SU-DHL-6 (cell line): Measurements from ENCODE around the gene KRIT1.

Experiments
- H2AFZ ChIP-seq: fragments of 200-600 bp; sonication (generic); 2 replicates; pipeline ENCODE4 v1.6.1; 2014; ENCODE audit warnings: low read depth, mild to moderate bottlenecking, moderate library complexity, mixed read lengths, antibody characterized with exemption, low read length; ENCODE audit not compliant: severe bottlenecking
- H3F3A ChIP-seq: fragments of 200-600 bp; shearing (Covaris generic); 2 replicates; pipeline ENCODE4 v1.6.0; 2016; ENCODE audit warnings: antibody characterized with exemption, mild to moderate bottlenecking; ENCODE audit not compliant: insufficient read depth
- H3K27ac ChIP-seq: fragments of 200-600 bp; sonication (generic); 2 replicates; pipeline ENCODE4 v1.5.1; 2016; ENCODE audit warnings: low read depth, mild to moderate bottlenecking, low read length, moderate library complexity, mixed read lengths
- H3K27me3 ChIP-seq: fragments of 200-600 bp; sonication (generic), shearing (Covaris generic); 2 replicates; pipeline ENCODE4 v1.6.0; 2014; ENCODE audit warnings: mild to moderate bottlenecking, low read length
- H3K36me3 ChIP-seq: fragments of 200-600 bp; sonication (generic); 2 replicates; pipeline ENCODE4 v1.6.1; 2014; ENCODE audit warnings: mild to moderate bottlenecking, low read length, mixed read lengths
- H3K4me2 ChIP-seq: fragments of 300-600, 200-600 bp; shearing (Covaris generic), sonication (generic); 2 replicates; pipeline ENCODE4 v1.6.0; 2014; ENCODE audit warnings: low read length, low read depth, mild to moderate bottlenecking; ENCODE audit not compliant: poor library complexity, severe bottlenecking
- H3K4me3 ChIP-seq: fragments of 200-600 bp; sonication (generic); 2 replicates; pipeline ENCODE4 v1.5.1; 2014; ENCODE audit warnings: antibody characterized with exemption, low read length, mild to moderate bottlenecking, mixed read lengths; ENCODE audit not compliant: insufficient read depth, poor library complexity, severe bottlenecking
- H3K79me2 ChIP-seq: fragments of 200-600 bp; sonication (generic); 2 replicates; pipeline ENCODE4 v1.6.1; 2014; ENCODE audit warnings: mild to moderate bottlenecking, low read length, moderate library complexity; ENCODE audit not compliant: insufficient read depth
- H3K9ac ChIP-seq: fragments of 200-600 bp; sonication (generic); 2 replicates; pipeline ENCODE4 v1.7.0; 2014; ENCODE audit warnings: mild to moderate bottlenecking, low read length
- H3K9me2 ChIP-seq: fragments of 200-600 bp; sonication (generic); replicated peaks from 2 replicates; pipeline ENCODE4 v1.6.1; 2014; ENCODE audit warnings: low read length; ENCODE audit not compliant: insufficient read depth
- H3K9me3 ChIP-seq: fragments of 200-600 bp; sonication (generic); 2 replicates; pipeline ENCODE4 v1.6.1; 2014; ENCODE audit warnings: low read length, mixed read lengths; ENCODE audit not compliant: insufficient read depth
- H4K20me1 ChIP-seq: fragments of 200-600 bp; sonication (generic); 2 replicates; pipeline ENCODE4 v1.6.1; 2014; ENCODE audit warnings: low read depth, mild to moderate bottlenecking, antibody characterized with exemption, low read length, moderate library complexity, mixed read lengths
- CTCF ChIP-seq: fragments of 200-600 bp; sonication (generic); IDR thresholded peaks from one replicate; pipeline ENCODE4 v1.5.1; 2017; ENCODE audit warnings: antibody characterized with exemption, mild to moderate bottlenecking, low read length, moderate library complexity; ENCODE audit not compliant: insufficient read depth, poor library complexity, severe bottlenecking
- EZH2phosphoT487 ChIP-seq: fragments of 200-600 bp; sonication (generic), shearing (Covaris generic); conservative IDR thresholded peaks from 2 replicates; pipeline ENCODE4 v1.6.1; 2018; ENCODE audit warnings: mild to moderate bottlenecking, antibody characterized with exemption, low read length, moderate library complexity, mixed read lengths

KRIT1 gene

GRCh38 chr7:92266415-92267241 is 20.9 kb upstream of the KRIT1 start:
- H3K27ac ChIP-seq = no peak overlapping the region
- H3K9me3 ChIP-seq = no peaks in the 10 kb centered on the region
- peaks cover 95% of the 10 kb centered on the region for H3K79me2 ChIP-seq
- no peaks in the 10 kb centered on the region; the same call in 1 of the 2 replicates for H4K20me1 ChIP-seq
- peaks cover 11% of the 10 kb centered on the region; the same call in 1 of the 2 replicates for H3K36me3 ChIP-seq
- H2AFZ ChIP-seq = no peak overlapping the region
- no peak overlapping the region for H3K4me2 ChIP-seq
- no peak overlapping the region for H3K9ac ChIP-seq
- no peak overlapping the region for H3K4me3 ChIP-seq
- no peaks in the 10 kb centered on the region for H3F3A ChIP-seq
- no peaks in the 10 kb centered on the region for H3K27me3 ChIP-seq
- no peaks in the 10 kb centered on the region for H3K9me2 ChIP-seq
- TF ChIP-seq EZH2phosphoT487 (no peak), CTCF (no peak)

- H3K79me2 ChIP-seq = peaks cover 91% of the 10 kb centered on the region
- TF ChIP-seq EZH2phosphoT487 = no peak
- no peak for TF ChIP-seq CTCF
These were observed 14.6 kb upstream of the KRIT1 start for GRCh38 chr7:92260248-92260781.

GRCh38 chr7:92259610-92260247 is 14.0 kb upstream of the KRIT1 start:
- Histone ChIP-seq H3K9me2 (no peaks in the 10 kb centered on the region), H3K27ac (no peak overlapping the region), H3K36me3 (peaks cover 16% of the 10 kb centered on the region; the same call in 1 of the 2 replicates), H3K4me3 (no peak overlapping the region), H3K4me2 (no peak overlapping the region), H3K9ac (no peak overlapping the region), H3K79me2 (peaks cover 91% of the 10 kb centered on the region), H3F3A (no peaks in the 10 kb centered on the region), H3K9me3 (no peaks in the 10 kb centered on the region), H4K20me1 (no peaks in the 10 kb centered on the region), H3K27me3 (no peaks in the 10 kb centered on the region), H2AFZ (no peak overlapping the region)
- TF ChIP-seq EZH2phosphoT487 (no peak), CTCF (no peak)

More at GRCh38 chr7:92260248-92260781, 14.6 kb upstream of the KRIT1 start:
- Histone ChIP-seq H3K9me2 (no peaks in the 10 kb centered on the region), H3K36me3 (peaks cover 11% of the 10 kb centered on the region; the same call in 1 of the 2 replicates), H3K9me3 (no peaks in the 10 kb centered on the region), H3K4me3 (no peak overlapping the region), H3K27me3 (no peaks in the 10 kb centered on the region), H3K4me2 (no peak overlapping the region), H3F3A (no peaks in the 10 kb centered on the region), H3K27ac (no peak overlapping the region), H2AFZ (no peak overlapping the region), H4K20me1 (no peaks in the 10 kb centered on the region), H3K9ac (no peak overlapping the region)
